Measurements from ENCODE around the gene ADAMTS12.

- TF ChIP-seq TAF1 (IDR thresholded peaks at IDR 0.05; ENCODE audit: low read depth, low read length) (no peak), POLR2AphosphoS5 (IDR thresholded peaks at IDR 0.05; ENCODE audit: low read depth, low read length) (no peak)
Observed at GRCh38 chr5:33595303-33595702, 296.5 kb downstream of the ADAMTS12 start.
